Stimulated activated effector memory CD8-positive, alpha-beta T cell treated with anti-CD3 and anti-CD28 coated beads, Interleukin-12 subunit alpha, Interleukin-12 subunit beta, amount 100 ng/mL, for 72 hours (primary cell): ENCODE results near the gene CCDC51.

Experiments used
- ATAC-seq: fragments of 150-1000 bp; cut with Tn5 transposase; 2 replicates; pipeline ENCODE4 v1.10.0; 2021
- DNase-seq, 2 donors: peaks; one replicate each; pipeline ENCODE4 v3.0.0; 2021 to 2022; ENCODE audit warnings: low spot score in 2 of 2
- H3K27ac Mint-ChIP-seq: one replicate; pipeline ENCODE4 v1.8.0; 2022; ENCODE audit warnings: mild to moderate bottlenecking, mixed read lengths
- H3K36me3 Mint-ChIP-seq: one replicate; pipeline ENCODE4 v1.8.0; 2022; ENCODE audit warnings: mild to moderate bottlenecking, mixed read lengths
- H3K4me1 Mint-ChIP-seq: one replicate; pipeline ENCODE4 v1.8.0; 2022; ENCODE audit warnings: mixed read lengths
- H3K4me3 Mint-ChIP-seq: one replicate; pipeline ENCODE4 v1.8.0; 2022; ENCODE audit warnings: mild to moderate bottlenecking, mixed read lengths
- H3K9me3 Mint-ChIP-seq: one replicate; pipeline ENCODE4 v1.8.0; 2022; ENCODE audit warnings: mixed read lengths

Gene CCDC51

GRCh38 chr3:48422272-48422671 is 17.6 kb downstream of the CCDC51 start:
- Mint-ChIP-seq H3K4me1 (no peaks in the 10 kb centered on the region), H3K27ac (no peak overlapping the region)
- DNase-seq, result no peak

DNA sequence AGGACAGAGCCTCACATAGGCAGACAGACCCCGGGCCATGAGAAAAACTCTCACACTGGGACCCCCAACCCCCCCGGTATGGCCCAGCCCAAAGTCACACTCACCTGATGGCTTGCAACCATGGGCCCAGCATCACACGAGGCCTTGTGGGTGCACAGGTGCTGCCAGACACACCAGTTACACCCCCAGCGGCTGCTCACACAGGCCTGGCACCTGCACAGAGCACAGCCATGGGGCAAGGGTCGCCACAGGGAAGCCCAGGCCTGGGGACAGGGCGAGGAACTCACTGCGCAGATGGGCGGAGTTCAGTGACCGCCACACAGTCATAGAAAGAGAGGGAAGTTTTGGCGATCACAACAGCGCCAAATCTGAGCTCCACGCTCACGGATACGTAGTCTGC is 19.4 kb downstream of the CCDC51 start:
- H3K27ac Mint-ChIP-seq, result no peak overlapping the region
- DNase-seq (no peak), ATAC-seq (no peak)
- H3K4me1 Mint-ChIP-seq, result no peaks in the 10 kb centered on the region
- no peak overlapping the region for H3K4me3 Mint-ChIP-seq
- no peaks in the 10 kb centered on the region for H3K36me3 Mint-ChIP-seq
- no peaks in the 10 kb centered on the region for H3K9me3 Mint-ChIP-seq

More at GRCh38 chr3:48422272-48422671, 17.6 kb downstream of the CCDC51 start:
- ATAC-seq, result no peak
- no peak overlapping the region for H3K4me3 Mint-ChIP-seq
- H3K36me3 Mint-ChIP-seq, result no peaks in the 10 kb centered on the region
- H3K9me3 Mint-ChIP-seq, result no peaks in the 10 kb centered on the region

DNA sequence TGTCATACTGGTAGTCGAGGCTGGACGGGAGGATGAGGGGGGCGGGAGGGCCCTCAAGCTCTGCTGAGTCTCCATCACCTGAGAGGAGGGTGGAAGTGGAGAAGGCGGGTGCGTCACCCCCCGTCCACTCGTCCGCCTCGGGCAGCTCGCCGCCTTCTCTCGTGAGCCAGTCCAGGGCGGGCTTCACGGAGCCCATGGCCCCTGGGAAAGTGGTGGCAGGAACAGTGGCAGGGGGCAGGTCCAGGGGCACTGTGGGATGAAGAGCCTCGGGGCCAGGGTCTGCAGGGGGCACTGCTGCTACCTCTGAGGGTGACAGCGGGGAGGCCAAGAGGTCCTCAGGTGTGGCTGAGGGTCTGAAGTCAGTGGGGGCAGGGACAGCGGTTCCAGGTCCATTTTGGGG is 20.3 kb downstream of the CCDC51 start:
- no peaks in the 10 kb centered on the region for H3K9me3 Mint-ChIP-seq
- no peak overlapping the region for H3K27ac Mint-ChIP-seq
- H3K4me3 Mint-ChIP-seq, result no peak overlapping the region
- H3K4me1 Mint-ChIP-seq, result no peaks in the 10 kb centered on the region
- no peaks in the 10 kb centered on the region for H3K36me3 Mint-ChIP-seq
- no peak for ATAC-seq
- no peak for DNase-seq

- no peak overlapping the region for H3K4me3 Mint-ChIP-seq
- H3K36me3 Mint-ChIP-seq, result no peaks in the 10 kb centered on the region
- no peaks in the 10 kb centered on the region for H3K9me3 Mint-ChIP-seq
- no peak for ATAC-seq
- no peak for DNase-seq
- no peaks in the 10 kb centered on the region for H3K4me1 Mint-ChIP-seq
- H3K27ac Mint-ChIP-seq, result no peak overlapping the region
Observed at GRCh38 chr3:48419149-48419548, 20.8 kb downstream of the CCDC51 start.

DNA sequence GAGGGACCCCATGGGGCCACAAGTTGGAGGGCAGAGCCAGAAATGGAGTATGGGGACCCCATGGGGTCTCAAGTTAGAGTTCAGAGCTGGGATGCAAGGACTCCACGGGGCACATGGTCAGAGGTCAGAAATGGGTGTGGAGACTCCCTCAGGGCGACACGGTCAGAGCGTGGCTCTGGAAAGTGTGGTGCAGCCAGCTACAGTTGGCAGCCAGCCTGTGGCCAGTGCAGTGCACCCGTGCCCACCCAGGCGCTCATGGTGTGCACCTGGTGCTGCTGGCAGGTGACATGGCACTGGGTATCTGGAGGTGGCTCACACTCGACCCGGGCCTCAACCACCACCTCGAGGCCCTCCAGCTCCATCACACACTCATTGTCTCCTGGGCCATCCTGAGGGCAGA is 21.3 kb downstream of the CCDC51 start:
- H3K4me3 Mint-ChIP-seq, result no peak overlapping the region
- DNase-seq (no peak), ATAC-seq (no peak)
- H3K9me3 Mint-ChIP-seq, result no peaks in the 10 kb centered on the region
- H3K36me3 Mint-ChIP-seq, result no peaks in the 10 kb centered on the region
- no peak overlapping the region for H3K27ac Mint-ChIP-seq
- no peaks in the 10 kb centered on the region for H3K4me1 Mint-ChIP-seq

- no peaks in the 10 kb centered on the region for H3K4me1 Mint-ChIP-seq
- no peaks in the 10 kb centered on the region for H3K9me3 Mint-ChIP-seq
- H3K4me3 Mint-ChIP-seq, result no peak overlapping the region
- DNase-seq, result no peak
- no peak overlapping the region for H3K27ac Mint-ChIP-seq
- no peaks in the 10 kb centered on the region for H3K36me3 Mint-ChIP-seq
- no peak for ATAC-seq
Observed at GRCh38 chr3:48418140-48418539, 21.8 kb downstream of the CCDC51 start.

GRCh38 chr3:48417529-48418108 is 22.3 kb downstream of the CCDC51 start:
- Mint-ChIP-seq H3K4me1 (no peaks in the 10 kb centered on the region), H3K36me3 (no peaks in the 10 kb centered on the region), H3K27ac (no peak overlapping the region), H3K9me3 (no peaks in the 10 kb centered on the region), H3K4me3 (no peak overlapping the region)
- DNase-seq (no peak), ATAC-seq (no peak)

- Mint-ChIP-seq H3K9me3 (no peaks in the 10 kb centered on the region), H3K36me3 (no peaks in the 10 kb centered on the region), H3K4me1 (no peaks in the 10 kb centered on the region), H3K4me3 (no peak overlapping the region), H3K27ac (no peak overlapping the region)
- DNase-seq (no peak), ATAC-seq (no peak)
Observed at GRCh38 chr3:48416546-48416945, 23.4 kb downstream of the CCDC51 start.

DNA sequence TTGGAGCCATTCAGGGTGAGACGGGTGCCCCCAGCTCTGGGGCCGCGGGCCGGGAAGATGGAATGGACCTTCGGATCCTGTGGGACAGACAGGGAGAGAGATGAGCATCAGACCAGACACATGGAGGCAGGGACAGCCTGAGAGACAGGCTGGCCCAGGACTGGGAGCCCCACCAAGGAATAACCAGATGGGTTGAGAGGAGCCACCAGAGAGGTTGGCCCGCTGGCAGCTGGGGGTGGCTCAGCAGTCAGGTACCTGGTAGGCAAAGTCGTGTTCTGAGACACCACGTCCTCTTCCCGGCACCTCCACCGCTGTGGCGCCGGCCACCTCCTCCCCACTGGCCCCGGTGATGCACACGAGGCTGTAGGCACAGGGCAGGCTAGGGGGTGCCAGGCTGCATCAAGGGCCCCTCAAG is 23.8 kb downstream of the CCDC51 start:
- ATAC-seq, result no peak
- H3K27ac Mint-ChIP-seq, result no peak overlapping the region
- H3K4me3 Mint-ChIP-seq, result no peak overlapping the region
- H3K9me3 Mint-ChIP-seq, result no peaks in the 10 kb centered on the region
- no peaks in the 10 kb centered on the region for H3K36me3 Mint-ChIP-seq
- H3K4me1 Mint-ChIP-seq, result no peaks in the 10 kb centered on the region
- no peak for DNase-seq

DNA sequence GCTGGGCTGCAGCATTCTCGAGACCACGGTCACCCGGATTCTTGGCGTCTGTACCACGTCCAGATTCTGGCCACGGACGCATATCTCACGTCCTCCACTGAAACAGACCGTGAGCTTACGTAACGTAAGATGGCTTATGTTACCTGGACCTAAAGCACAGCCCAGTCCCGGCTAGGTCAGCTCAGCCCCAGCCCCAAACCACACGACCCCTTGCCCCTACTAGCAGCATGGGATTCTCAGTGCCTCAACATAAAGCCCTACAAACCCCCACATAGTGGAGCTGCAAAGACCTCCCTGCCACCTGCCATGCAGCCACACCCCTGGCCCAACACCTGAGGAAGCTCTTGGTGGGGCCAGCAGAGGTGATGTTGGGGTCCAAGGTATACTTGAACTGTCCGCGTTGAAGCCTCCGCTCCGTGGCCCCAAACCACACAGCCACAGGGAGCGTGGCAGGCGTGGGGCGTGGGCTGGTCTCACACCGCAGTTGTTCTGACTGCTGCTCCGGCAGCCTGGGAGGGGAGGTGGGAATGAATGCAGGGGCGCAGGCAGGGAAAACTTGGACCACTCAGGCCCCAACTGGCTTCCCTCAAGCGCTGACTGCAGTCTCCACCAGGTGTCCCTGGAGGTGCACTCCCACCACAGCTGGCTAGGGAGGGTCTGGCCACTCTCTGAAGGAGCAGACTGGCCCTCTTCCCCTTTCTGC is 24.5 kb downstream of the CCDC51 start:
- DNase-seq (no peak), ATAC-seq (no peak)
- Mint-ChIP-seq H3K9me3 (no peaks in the 10 kb centered on the region), H3K4me1 (no peaks in the 10 kb centered on the region), H3K36me3 (no peaks in the 10 kb centered on the region), H3K4me3 (no peak overlapping the region), H3K27ac (no peak overlapping the region)

DNA sequence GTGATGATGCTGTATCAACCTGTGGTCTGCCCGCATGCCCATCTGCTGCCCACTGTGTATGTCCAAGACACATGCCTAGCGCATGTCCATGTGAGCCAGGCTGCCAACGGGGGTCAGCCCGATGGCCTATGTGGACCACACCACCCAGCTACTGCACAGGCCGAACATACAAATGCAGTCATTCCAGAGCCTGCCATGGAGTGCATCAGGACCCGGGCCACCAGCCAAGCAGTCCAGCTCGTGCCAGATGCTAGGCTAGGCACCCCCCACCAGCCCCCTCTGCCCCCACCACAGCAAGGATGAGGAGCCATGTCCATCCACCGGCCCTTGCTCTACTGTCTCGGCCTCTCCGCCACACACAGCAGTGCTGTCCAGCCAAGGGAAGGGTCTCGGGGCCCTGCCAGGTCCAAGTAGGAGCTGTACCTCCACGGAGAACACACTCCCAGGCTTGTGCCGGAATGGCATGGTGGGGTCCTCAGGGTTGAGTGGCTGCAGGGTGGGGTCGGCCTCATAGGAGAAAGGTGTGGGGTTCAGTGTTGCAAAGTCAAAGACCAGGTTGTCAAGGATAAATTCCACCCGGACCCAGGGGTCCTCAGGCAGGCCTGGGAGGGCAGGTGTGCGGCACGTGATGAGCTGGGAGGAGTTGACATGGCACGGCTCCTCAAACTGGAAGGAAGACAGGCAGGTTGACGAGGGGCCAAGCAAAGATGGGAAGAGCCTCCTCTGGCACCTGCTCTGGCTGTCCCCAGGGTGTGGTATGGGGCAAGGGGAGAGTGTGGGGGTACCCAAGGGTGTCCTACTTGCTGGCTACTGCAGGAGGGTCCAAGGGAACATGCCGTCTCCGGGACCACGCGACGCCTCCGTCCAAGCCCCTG is 25.3 kb downstream of the CCDC51 start:
- DNase-seq (no peak), ATAC-seq (no peak)
- Mint-ChIP-seq H3K9me3 (no peaks in the 10 kb centered on the region), H3K4me1 (no peaks in the 10 kb centered on the region), H3K36me3 (no peaks in the 10 kb centered on the region), H3K27ac (no peak overlapping the region), H3K4me3 (no peak overlapping the region)

GRCh38 chr3:48413611-48414010 is 26.3 kb downstream of the CCDC51 start:
- H3K4me1 Mint-ChIP-seq, result no peaks in the 10 kb centered on the region
- H3K36me3 Mint-ChIP-seq, result no peaks in the 10 kb centered on the region
- H3K9me3 Mint-ChIP-seq, result no peaks in the 10 kb centered on the region
- no peak for ATAC-seq
- DNase-seq, result no peak
- H3K4me3 Mint-ChIP-seq, result no peak overlapping the region
- H3K27ac Mint-ChIP-seq, result no peak overlapping the region

DNA sequence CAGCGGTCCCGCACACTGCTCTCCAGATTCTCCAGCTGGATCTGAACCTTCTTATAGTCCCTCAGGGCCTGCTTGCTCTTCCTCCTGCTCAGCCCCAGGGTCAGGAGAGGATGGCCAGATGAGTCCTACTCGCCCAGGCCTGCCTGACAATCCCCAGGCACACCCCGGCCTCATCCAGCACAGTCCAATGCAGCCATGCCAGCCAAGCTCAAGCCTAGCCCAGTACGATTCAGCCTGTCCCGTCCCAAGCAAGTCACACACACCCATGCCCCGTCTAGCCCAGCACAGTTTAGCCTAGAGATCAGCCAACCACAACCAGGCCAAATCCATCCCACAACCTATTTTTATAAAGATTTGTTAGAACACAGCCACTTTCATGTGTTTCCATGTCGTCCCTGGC is 26.8 kb downstream of the CCDC51 start:
- DNase-seq (no peak), ATAC-seq (no peak)
- Mint-ChIP-seq H3K36me3 (no peaks in the 10 kb centered on the region), H3K4me3 (no peak overlapping the region), H3K9me3 (no peaks in the 10 kb centered on the region), H3K27ac (no peak overlapping the region), H3K4me1 (no peaks in the 10 kb centered on the region)

- Mint-ChIP-seq H3K4me3 (no peak overlapping the region), H3K27ac (no peak overlapping the region), H3K36me3 (no peaks in the 10 kb centered on the region), H3K9me3 (no peaks in the 10 kb centered on the region), H3K4me1 (no peaks in the 10 kb centered on the region)
- ATAC-seq, result no peak
- DNase-seq, result no peak
Observed at GRCh38 chr3:48412375-48413001, 27.4 kb downstream of the CCDC51 start.

- DNase-seq, result no peak
- H3K9me3 Mint-ChIP-seq, result no peaks in the 10 kb centered on the region
- H3K27ac Mint-ChIP-seq, result no peak overlapping the region
- no peaks in the 10 kb centered on the region for H3K4me1 Mint-ChIP-seq
- H3K36me3 Mint-ChIP-seq, result no peaks in the 10 kb centered on the region
- ATAC-seq, result no peak
- no peak overlapping the region for H3K4me3 Mint-ChIP-seq
Observed at GRCh38 chr3:48411606-48412374, 28.1 kb downstream of the CCDC51 start.
